K562 (cell line): Measurements from ENCODE around the gene XPNPEP3. TPM values are rescaled to one million over a fixed set of nuclear protein-coding genes. Genes with fewer than 3 reads are reported as not detected.

Experiments used
- CTCF ChIP-seq, 3 experiments: IDR thresholded peaks in 2 of 3; conservative IDR thresholded peaks in 1 of 3; 2 replicates each; pipeline ENCODE4 v1.5.1; 2011 to 2012; ENCODE audit warnings: low read length in 3 of 3, mild to moderate bottlenecking in 3 of 3, control low read depth in 2 of 3, improper control_type of control experiment in 1 of 3, inconsistent platforms in 1 of 3, low read depth in 1 of 3, mixed read lengths in 1 of 3, moderate library complexity in 1 of 3; ENCODE audit not compliant: insufficient read depth in 2 of 3
- CUX1 ChIP-seq: fragments of 200-800 bp; sonication (Bioruptor generic); IDR thresholded peaks from 2 replicates; pipeline ENCODE4 v1.6.1; 2016; ENCODE audit warnings: missing genetic modification characterization, missing compliant biosample characterization
- SMARCB1 ChIP-seq: IDR thresholded peaks from 2 replicates; pipeline ENCODE4 v1.6.1; 2011; ENCODE audit warnings: improper control_type of control experiment, low read depth; ENCODE audit not compliant: insufficient read length
- ZNF175 ChIP-seq: fragments of 200-800 bp; sonication (Bioruptor generic); IDR thresholded peaks from 2 replicates; pipeline ENCODE4 v1.6.1; 2016; ENCODE audit warnings: low read depth, mild to moderate bottlenecking, missing genetic modification characterization, missing compliant biosample characterization
- ZNF507 ChIP-seq: conservative IDR thresholded peaks from 2 replicates; pipeline ENCODE4 v1.6.1; 2017; ENCODE audit warnings: missing genetic modification characterization, missing compliant biosample characterization
- polyA plus RNA-seq, 8 experiments: library from polyadenylated mRNA; depleted of rRNA in 4 of 8; stranded (reverse) in 5 of 8; unstranded in 3 of 8; fragments of >200 nt; fragmentation: Nextera tagmentation in 2 of 8; fragmentation: Illumina TruSeq in 1 of 8; extraction: Ambion mirVana in 2 of 8; extraction: Trizol in 1 of 8; gene quantifications; 2 replicates each; pipeline versions ENCODE4 v1.2.1 to v1.2.3, GENCODE V29; 2011 to 2014; ENCODE audit warnings: inconsistent platforms in 1 of 8, missing spikeins in 1 of 8
- total RNA-seq, 7 experiments: library from RNA; depleted of rRNA in 6 of 7; stranded (reverse); fragments of >200 nt in 6 of 7; fragmentation: Illumina TruSeq in 2 of 7; extraction: Trizol in 2 of 7; gene quantifications; 2 replicates each; pipeline versions ENCODE4 v1.2.1 to v1.2.3, GENCODE V29; 2011 to 2021; ENCODE audit warnings: low replicate concordance in 1 of 7

Gene XPNPEP3
- total and polyA plus RNA-seq, 9 of the 15 experiments (the other 6 are each of a cell fraction or from before 2014, with no cell fraction given) = 9.1 to 22.6 (median 15.6) TPM

GRCh38 chr22:40838486-40838885 lies 18.5 kb upstream of the XPNPEP3 start (continued):
- TF ChIP-seq CUX1 (CRISPR knock-in tag) = no peak
- TF ChIP-seq SMARCB1 = no peak
- TF ChIP-seq ZNF507 (tag) = no peak
- TF ChIP-seq CTCF (IDR thresholded peaks at IDR 0.05 in 2 of 3, conservative IDR thresholded peaks at IDR 0.05 in 1 of 3; ENCODE audit: insufficient read depth in 2 of 3, low read depth in 1 of 3, low read length in 3 of 3) = no peak
- no peak for TF ChIP-seq ZNF175 (CRISPR knock-in tag)
- TF ChIP-seq, all 486 proteins: peak for 0
